ENCODE data around the gene RANBP17. TPM values are rescaled to one million over a fixed set of nuclear protein-coding genes. Genes with fewer than 3 reads are reported as not detected.

RANBP17 gene
- total RNA-seq, 1 experiment from 2014 or later, result not detected

GRCh38 chr5:171271798-171272197 lies 410.0 kb downstream of the RANBP17 start:
- ChIA-PET CTCF (interaction anchor here (0.7 kb wide), 1 partner anchor 26 kb away, joined by 3 read pairs; no protein-coding TSS in a partner anchor), POLR2A (ENCODE audit: low non-redundant PET) (no interaction called here)
- no peak overlapping the region for H3K27ac ChIP-seq (ENCODE audit: low read depth, low read length, poor library complexity, severe bottlenecking)
- BruUV-seq (replicated peaks), result no TSS peak
- H3K27me3 ChIP-seq (replicated peaks; ENCODE audit: insufficient read depth, low read depth, low read length, poor library complexity), result no peaks in the 10 kb centered on the region
- DNase-seq (ENCODE audit: low spot score), result no peak
- intact Hi-C loops (cut with micrococcal nuclease; ENCODE audit: unreplicated experiment), result loop anchor here (5.0 kb wide), 1 partner anchor 66 kb away; no protein-coding TSS in a partner anchor
- no peaks in the 10 kb centered on the region for H3K9me3 ChIP-seq (ENCODE audit: low read depth, low read length, poor library complexity, severe bottlenecking)
- TF ChIP-seq, protein P1, sequence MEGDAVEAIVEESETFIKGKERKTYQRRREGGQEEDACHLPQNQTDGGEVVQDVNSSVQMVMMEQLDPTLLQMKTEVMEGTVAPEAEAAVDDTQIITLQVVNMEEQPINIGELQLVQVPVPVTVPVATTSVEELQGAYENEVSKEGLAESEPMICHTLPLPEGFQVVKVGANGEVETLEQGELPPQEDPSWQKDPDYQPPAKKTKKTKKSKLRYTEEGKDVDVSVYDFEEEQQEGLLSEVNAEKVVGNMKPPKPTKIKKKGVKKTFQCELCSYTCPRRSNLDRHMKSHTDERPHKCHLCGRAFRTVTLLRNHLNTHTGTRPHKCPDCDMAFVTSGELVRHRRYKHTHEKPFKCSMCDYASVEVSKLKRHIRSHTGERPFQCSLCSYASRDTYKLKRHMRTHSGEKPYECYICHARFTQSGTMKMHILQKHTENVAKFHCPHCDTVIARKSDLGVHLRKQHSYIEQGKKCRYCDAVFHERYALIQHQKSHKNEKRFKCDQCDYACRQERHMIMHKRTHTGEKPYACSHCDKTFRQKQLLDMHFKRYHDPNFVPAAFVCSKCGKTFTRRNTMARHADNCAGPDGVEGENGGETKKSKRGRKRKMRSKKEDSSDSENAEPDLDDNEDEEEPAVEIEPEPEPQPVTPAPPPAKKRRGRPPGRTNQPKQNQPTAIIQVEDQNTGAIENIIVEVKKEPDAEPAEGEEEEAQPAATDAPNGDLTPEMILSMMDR (conservative IDR thresholded peaks at IDR 0.05; ENCODE audit: low read depth, low read length), result no peak
- no peak for TF ChIP-seq EZH2 (IDR thresholded peaks at IDR 0.05; ENCODE audit: borderline replicate concordance, low read depth, low read length, poor library complexity, severe bottlenecking)
- H3K4me1 ChIP-seq (ENCODE audit: insufficient read depth, low read length, poor library complexity, severe bottlenecking), result no peaks in the 10 kb centered on the region
- H3K4me3 ChIP-seq (ENCODE audit: low read depth, low read length, poor library complexity, severe bottlenecking), result no peak overlapping the region
- H3K36me3 ChIP-seq (ENCODE audit: insufficient read depth, low read length, poor library complexity, severe bottlenecking), result no peaks in the 10 kb centered on the region

- H3K9me3 ChIP-seq (ENCODE audit: low read depth, low read length, poor library complexity, severe bottlenecking), result no peaks in the 10 kb centered on the region
- no peaks in the 10 kb centered on the region for H3K36me3 ChIP-seq (ENCODE audit: insufficient read depth, low read length, poor library complexity, severe bottlenecking)
- CTCF ChIA-PET, result no interaction called here
- DNase-seq (ENCODE audit: low spot score), result no peak
- TF ChIP-seq EZH2 (IDR thresholded peaks at IDR 0.05; ENCODE audit: borderline replicate concordance, low read depth, low read length, poor library complexity, severe bottlenecking), result no peak
- TF ChIP-seq, protein P1 (conservative IDR thresholded peaks at IDR 0.05; ENCODE audit: low read depth, low read length), result peak; percentile 34
- intact Hi-C loops (cut with micrococcal nuclease; ENCODE audit: unreplicated experiment), result loop anchor here (5.0 kb wide), 1 partner anchor 64 kb away; no protein-coding TSS in a partner anchor
- POLR2A ChIA-PET (ENCODE audit: low non-redundant PET), result no interaction called here
- no peaks in the 10 kb centered on the region for H3K27me3 ChIP-seq (replicated peaks; ENCODE audit: insufficient read depth, low read depth, low read length, poor library complexity)
- H3K4me3 ChIP-seq (ENCODE audit: low read depth, low read length, poor library complexity, severe bottlenecking), result no peak overlapping the region
- no peaks in the 10 kb centered on the region for H3K4me1 ChIP-seq (ENCODE audit: insufficient read depth, low read length, poor library complexity, severe bottlenecking)
- H3K27ac ChIP-seq (ENCODE audit: low read depth, low read length, poor library complexity, severe bottlenecking), result no peak overlapping the region
- no TSS peak for BruUV-seq (replicated peaks)
These were observed 411.5 kb downstream of the RANBP17 start for GRCh38 chr5:171272996-171273970.

DNA sequence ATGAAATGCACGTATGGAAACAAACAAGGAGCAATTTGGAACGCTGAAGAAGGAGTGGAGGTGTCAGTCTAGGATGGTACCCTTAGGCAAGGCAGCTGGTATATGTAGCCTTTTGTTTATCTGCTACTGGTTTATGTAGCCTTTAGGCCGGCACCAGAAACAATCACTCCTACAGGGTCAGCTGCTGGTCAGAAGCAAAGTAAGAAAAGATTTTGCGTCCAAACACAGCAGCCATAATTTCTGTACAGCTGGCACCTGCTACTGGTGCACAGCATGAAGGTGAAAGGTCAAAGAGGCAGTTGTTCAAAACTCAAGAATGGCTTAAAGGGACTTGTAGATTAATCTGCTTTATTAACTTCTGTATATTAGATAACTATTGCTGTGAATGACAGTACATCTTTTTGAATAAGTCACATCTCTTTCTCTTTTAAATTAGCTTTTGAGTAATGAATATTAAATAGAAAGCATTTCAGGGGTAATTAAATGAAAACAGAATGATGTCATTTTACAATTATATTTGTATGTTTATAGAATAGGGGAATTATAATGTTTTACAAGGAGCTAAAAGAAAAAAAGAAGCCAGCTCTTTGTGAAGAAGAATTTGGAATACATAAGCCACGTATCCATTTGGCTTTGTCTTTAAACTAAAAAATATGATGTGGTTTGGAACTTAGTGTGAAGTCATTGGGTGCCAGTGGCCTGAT lies 414.2 kb downstream of the RANBP17 start:
- peaks cover 6% of the 10 kb centered on the region for H3K27me3 ChIP-seq (replicated peaks; ENCODE audit: insufficient read depth, low read depth, low read length, poor library complexity)
- BruUV-seq (replicated peaks), result no TSS peak
- no peak for TF ChIP-seq EZH2 (IDR thresholded peaks at IDR 0.05; ENCODE audit: borderline replicate concordance, low read depth, low read length, poor library complexity, severe bottlenecking)
- TF ChIP-seq, protein P1 (conservative IDR thresholded peaks at IDR 0.05; ENCODE audit: low read depth, low read length), result no peak
- ChIA-PET POLR2A (ENCODE audit: low non-redundant PET) (no interaction called here), CTCF (no interaction called here)
- no peaks in the 10 kb centered on the region for H3K36me3 ChIP-seq (ENCODE audit: insufficient read depth, low read length, poor library complexity, severe bottlenecking)
- intact Hi-C loops (cut with micrococcal nuclease; ENCODE audit: unreplicated experiment), result no loop called here
- DNase-seq (ENCODE audit: low spot score), result no peak
- H3K9me3 ChIP-seq (ENCODE audit: low read depth, low read length, poor library complexity, severe bottlenecking), result no peaks in the 10 kb centered on the region
- H3K4me3 ChIP-seq (ENCODE audit: low read depth, low read length, poor library complexity, severe bottlenecking), result no peak overlapping the region
- H3K27ac ChIP-seq (ENCODE audit: low read depth, low read length, poor library complexity, severe bottlenecking), result no peak overlapping the region
- no peaks in the 10 kb centered on the region for H3K4me1 ChIP-seq (ENCODE audit: insufficient read depth, low read length, poor library complexity, severe bottlenecking)

All from A673 (cell line).